AG08396 (cell line): ENCODE measurements around the gene BSCL2.
"Not testable (repeated sequence)": the region's sequence is repeated elsewhere in the genome, so short reads cannot be mapped to it uniquely, and the experiment has no call there.

Source experiments
- DNase-seq: peaks from one replicate; pipeline ENCODE4 v3.0.0; 2012; ENCODE audit warnings: low spot score, mixed read lengths

Gene BSCL2

DNA sequence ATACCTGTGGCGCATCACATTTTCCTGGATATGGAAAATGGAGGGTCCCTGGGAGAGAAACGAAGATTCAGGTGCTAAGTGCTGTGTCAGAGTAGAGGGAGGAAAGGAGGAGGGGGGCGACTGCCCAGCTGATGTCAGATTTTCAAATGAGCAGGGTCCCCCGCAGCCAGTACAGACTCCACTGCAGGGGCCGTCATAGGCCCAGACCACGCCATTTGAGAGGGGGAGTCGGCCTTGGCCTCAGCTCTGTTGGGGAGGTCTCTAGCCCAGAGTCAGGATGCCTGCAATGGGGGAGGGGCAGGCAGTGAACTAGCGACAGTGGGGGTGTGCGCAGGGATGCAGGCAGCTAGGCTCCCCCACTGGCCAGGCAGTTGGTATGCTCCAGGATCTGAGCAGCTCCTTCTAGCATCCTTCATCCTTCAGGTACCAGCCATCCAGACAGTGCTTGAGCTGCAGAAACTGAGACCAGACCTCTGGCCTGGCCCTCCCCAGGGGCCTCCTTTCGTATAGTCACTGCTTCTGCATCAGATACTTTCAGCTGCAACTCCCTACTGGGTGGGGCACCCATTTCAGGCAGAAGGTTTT lies at the start of gene BSCL2, which contains the start of gene GNG3:
Gene BSCL2, minus strand, starts transcription at position 148 of the 585 bp plus-strand sequence. CDS start 229 bp downstream, outside the sequence.
Gene GNG3, plus strand, starts transcription at position 400 of the 585 bp plus-strand sequence. CDS start 620 bp downstream, outside the sequence.
- DNase-seq = no peak

DNA sequence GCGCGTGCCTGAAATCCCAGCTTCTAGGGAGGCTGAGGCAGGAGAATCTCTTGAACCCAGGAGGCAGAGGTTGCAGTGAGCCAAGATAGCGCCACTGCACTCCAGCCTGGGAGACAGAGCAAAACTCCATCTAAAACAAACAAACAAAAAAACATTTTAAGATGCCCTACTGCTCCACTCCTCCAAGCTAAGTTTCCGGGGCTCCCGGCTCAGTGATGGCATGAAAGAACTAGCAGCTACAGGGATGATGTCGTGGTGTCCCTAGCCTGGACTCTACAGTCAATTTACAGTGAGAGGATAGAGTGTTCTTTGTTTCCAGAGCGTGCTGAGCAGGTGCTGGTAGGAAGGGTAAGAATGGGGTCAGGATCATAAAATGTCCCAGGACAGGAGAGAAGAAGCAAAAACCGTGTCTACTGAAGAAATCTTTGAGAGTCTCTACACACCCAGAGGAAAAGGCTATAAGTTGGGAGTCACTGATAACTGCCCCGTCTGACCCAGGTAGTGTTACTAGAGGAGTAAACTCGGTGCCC lies 47.9 kb upstream of the BSCL2 start:
- no peak for DNase-seq

DNA sequence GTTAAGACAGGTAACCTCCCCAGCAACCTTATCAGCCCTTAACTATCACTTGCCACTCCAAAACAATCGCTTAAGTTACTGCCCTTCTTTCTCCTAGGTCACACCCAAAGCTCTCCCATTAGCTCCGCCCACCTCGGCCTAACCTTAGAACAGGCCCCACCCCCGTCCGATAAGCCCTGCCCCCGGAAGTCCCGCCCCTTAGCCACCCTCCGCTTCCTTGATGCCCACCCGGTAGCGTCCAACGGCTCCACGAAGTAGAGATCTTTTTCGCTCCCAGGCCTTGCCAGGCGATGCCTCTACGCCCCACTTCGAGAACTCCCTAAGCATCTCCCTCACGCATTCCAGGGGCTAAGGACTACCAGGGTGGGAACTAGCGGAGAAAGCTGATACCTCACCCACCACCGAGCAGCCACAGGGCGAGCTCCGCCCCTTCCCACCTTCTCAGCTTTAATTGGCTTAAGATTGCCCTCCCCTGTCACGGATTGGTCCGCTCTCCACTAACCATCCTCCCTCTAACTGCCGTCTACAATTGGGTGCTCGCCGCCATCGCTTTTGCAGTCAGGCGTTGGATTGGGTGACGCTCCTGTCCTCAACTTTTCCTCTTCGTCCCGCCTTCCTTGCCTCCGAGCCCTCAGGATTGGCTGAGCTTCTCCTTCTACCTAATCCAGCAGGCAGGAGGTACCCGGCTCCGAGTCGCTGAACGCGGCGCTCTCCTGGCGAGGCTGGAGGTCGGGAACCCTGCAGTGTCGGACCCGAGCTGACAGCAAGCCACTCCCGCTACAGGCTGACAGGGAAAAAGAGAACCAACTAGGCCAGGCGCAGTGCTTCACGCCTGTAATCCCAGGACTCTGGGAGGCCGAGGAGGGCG lies 46.7 kb upstream of the BSCL2 start, which contains the start of gene ZBTB3:
Gene ZBTB3, minus strand, starts transcription at position 425 of the 868 bp plus-strand sequence. CDS start 496 bp downstream, outside the sequence.
- DNase-seq = peak; percentile 94

DNA sequence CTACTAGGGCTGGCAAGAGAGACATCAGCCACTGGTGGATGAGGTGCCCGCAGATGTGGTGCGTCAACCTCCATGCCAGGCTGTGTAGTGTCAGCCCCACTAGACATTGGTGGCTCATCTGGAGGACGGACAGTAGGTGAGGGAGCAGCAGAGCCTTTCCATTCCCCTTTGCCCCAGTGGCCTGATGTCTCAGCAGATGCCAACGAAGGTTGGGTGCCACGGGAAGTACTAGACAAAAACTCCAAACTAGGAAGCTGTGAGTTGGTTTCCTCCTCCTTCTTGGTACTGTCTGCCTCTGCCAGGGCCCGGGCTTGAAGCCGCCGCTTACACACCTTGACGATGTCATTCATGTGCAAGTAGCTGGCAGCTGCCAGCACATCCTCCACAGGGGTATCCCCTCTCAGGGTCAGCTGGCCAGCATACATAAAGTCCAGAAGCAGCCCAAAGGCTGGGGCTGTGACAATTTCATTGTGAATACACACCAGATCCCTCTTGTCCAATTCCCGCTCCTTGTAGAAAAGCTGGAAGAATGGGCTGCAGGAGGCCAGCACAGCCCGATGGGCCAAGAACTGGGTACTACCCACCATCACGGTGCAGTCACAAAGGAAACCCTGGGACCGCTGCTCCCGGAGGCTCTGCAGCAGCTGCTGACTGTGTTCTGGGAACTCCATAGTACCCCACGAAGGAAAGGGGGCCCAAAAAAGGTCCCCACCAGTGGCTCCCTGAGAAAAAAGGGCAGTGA lies 45.9 kb upstream of the BSCL2 start:
- no peak for DNase-seq

DNA sequence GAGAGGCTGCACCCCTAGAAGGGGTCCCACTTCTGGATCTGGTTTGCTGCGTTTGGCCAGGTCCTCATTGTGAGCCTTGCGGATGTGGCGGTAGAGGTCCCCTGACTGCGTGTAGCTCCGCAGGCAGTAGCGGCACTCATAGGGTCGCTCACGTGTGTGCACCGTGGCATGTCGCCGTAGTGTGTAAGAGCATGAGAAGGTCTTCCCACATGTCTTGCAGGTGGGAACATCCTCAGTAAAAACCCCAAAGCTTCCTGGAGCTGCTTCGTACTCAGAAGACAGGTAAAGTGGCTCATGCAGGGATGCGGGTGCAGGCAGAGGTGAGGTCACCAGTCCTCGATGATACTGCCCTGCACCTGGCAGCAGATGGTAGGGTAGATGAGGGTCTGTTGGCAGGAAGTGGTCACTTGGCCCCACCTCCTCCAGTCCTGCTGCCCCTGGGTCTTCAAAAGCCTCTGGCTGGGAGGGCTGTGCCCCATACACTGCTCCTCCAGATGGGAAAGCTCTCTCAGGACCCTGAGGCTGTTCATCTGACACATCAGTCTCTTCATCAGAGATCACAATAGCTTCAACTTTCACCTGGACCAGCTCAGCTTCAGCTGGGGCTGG lies 45.1 kb upstream of the BSCL2 start:
- no peak for DNase-seq

DNA sequence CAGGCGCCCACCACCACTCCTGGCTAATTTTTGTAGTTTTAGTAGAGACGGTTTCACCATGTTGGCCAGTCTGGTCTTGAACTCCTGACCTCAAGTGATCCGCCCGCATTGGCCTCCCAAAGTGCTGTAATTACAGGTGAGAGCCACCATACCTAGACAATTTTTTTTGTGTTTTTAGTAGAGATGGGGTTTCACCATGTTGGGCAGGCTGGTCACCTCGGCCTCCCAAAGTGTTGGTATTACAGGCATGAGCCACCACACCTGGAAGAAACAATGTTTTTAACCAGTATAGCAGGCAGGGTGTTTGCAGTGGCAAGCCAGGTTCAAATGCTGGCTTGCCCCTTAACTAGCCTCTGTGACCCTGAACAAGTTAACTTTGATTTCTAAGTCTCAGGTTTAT lies 42.7 kb upstream of the BSCL2 start:
- not testable (repeated sequence) for DNase-seq

DNA sequence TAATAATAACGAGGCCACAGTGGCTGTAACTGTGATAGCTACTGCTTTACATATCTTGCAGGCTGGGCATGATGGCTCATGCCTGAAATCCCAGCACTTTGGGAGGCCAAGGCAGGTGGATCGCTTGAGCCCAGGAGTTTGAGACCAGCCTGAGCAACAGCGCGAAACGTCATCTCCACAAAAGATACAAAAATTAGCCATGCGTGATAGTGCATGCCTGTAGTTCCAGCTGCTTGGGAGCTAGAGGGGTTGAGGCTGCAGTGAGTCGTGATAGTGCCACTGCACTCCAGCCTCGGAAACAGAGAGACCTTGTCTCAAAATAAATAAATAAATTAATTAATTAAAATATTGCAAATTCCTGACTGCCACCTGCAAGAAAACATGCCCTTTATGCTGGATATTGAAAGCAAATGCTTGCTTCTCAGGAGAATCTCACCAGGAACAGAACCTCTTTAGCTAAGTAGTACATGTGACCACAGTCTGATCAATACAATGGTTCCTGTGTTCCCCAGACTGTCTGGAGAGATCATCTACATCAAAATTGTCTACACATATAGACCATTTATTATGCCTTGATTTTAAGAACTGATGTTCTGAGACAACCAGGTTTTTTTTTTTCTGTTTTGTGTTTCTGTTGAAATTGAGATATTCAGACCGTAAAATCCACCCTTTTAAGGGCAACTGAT lies 40.4 kb upstream of the BSCL2 start:
- no peak for DNase-seq

DNA sequence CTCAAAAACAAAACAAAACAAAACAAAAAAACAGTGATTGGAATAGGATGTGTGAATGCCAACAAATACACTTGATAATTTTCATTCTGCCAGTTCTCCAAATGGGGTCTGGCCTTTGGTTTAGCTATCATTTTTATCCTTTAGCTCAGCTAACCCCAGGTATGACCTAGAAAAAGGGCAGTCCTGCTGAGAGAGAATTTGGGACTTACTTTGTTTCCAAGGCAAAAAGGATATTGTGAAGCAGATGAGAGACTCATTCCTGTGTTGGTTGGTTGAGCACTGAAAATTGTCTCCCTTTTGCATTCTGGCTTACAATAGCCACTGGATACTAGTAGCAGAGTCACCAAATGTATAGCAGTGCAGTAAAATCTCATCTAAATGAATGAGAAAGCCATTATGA lies 30.0 kb upstream of the BSCL2 start:
- DNase-seq = no peak

DNA sequence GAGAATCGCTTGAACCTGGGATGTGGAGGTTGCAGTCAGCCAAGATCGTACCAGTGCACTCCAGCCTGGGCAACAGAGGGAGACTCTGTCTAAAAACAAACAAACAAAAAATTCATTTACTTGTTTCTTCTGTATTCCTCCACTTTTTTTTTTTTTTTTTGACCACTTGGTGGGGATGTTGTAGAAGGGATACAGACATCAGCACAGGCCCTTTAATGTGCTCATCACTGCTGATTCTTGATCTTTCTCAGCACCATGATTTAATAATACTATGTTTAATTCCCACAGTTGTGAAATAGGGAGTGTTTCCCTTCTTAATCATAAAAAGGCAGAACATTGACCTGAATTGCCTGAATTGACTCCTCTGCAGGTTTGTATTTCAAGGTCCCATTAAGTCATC lies 25.6 kb upstream of the BSCL2 start:
- DNase-seq = no peak

DNA sequence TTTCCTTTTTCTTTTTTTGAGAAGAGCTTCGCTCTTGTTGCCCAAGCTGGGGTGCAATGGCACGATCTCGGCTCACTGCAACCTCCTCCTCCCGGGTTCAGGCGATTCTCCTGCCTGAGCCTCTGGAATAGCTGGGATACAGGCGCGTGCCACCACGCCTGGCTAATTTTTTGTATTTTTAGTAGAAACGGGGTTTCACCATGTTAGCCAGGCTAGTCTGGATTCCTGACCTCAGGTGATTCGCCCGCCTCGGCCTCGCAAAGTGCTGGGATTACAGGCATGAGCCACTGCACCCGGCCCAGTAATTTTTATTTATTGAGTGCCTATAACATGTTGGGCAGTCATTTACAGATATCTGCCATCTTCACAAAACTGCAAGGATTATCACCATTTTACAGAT lies 22.9 kb upstream of the BSCL2 start:
- not testable (repeated sequence) for DNase-seq

DNA sequence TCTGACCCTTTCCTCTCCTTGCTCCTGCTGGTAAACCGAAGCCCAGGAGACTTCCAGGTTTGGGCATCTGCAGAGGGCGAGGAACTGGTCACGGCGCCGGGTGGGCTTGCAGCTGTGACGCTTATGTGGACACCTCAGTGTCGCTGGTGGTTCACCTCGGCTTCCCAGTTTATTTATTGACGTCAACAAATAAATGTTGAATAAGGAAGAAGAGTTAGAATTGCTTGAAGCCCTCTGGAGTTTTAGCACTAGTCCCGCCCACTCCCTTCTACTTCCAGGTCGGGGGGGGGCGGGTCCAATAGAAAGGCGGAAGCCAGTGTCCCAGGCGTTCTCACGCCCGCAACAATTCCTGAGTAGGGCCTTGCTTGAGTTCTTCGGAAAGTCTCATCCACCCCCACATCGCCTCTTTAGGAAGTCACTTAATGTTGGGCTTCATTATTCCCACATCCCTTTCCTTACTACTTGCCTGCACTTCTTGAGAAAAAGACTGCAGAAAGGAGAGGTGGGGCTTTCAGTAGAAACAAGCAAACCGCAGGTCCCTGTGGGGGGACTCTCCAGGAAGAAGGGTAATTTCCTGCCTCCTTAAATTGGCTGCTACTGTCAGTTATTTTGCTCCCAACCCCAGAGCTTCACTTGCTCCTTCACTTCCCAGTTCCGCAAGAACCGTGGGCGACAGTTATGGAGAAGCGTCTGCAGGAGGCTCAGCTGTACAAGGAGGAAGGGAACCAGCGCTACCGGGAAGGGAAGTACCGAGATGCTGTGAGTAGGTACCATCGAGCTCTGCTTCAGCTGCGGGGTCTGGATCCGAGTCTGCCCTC lies 21.2 kb upstream of the BSCL2 start, which contains the start of gene TTC9C:
Gene TTC9C, plus strand, starts transcription at position 316 of the 818 bp plus-strand sequence. Its CDS starts 363 bp downstream, at position 679.
- DNase-seq = peak; percentile 81

DNA sequence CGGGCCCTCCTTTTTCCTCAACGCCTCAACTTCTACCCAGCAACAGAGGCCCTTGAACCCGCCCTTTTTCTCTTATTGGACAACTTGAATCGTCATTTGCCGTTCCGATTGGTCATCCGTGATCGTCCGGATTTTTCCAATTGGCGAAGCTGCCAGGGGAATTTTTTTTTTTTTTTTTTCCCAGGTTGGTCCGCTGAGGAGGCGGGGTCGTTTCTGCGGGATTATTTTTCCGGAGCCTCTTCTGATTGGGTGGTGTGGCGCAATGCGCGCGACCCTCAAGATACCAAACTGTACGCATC lies 20.6 kb upstream of the BSCL2 start:
- peak; percentile 90 for DNase-seq

DNA sequence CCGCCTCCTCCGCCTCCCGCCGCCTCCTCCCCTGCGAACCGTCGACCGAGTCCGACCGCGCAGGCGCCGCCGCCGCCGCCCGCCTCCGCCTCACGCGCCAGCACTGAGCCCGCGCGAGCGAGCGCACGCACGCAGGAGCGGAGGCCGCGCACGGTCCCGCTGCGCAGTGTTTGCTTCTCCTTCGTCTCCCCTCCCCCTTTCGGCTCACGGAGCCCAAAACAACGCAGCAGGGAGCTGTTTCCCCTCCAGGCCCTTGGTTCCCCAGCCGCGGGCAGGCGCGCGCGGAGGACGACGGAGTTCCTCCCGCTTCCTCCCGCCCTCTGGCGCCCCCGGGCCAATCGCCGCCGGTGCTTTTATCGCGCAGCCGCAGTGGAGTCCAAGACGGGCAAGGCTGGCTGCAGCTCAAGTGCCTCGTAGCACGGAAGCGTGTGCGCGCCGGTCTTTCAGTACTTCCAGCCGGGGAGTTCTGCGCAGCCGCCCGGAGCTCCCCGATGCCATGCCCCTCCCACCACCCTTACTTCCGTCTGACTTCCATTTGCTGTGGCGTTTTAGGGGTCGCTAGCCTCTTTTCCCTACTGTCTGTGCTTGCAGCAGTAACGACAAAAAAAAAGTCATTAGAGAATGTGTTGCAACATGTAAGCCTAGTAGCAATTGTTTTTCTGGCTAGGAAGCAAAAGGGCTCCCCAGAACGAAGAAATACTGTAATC lies 20.1 kb upstream of the BSCL2 start, which contains the start of gene HNRNPUL2:
Gene HNRNPUL2, minus strand, starts transcription at position 293 of the 707 bp plus-strand sequence. CDS start 301 bp downstream, outside the sequence.
- peak; percentile 98 for DNase-seq

DNA sequence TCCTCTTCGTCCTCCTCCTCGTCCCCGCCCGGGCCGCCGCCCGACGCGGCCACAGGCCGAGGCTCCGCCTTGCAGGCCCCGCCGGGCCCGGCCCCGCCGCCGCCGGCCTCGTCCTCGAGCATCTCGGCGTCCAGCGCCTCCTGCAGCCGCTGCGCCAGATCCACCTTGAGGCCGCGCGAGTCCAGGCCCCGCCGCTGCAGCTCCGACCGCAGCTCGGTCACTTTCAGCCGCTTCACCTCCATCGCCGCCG lies 19.6 kb upstream of the BSCL2 start:
- DNase-seq = no peak

DNA sequence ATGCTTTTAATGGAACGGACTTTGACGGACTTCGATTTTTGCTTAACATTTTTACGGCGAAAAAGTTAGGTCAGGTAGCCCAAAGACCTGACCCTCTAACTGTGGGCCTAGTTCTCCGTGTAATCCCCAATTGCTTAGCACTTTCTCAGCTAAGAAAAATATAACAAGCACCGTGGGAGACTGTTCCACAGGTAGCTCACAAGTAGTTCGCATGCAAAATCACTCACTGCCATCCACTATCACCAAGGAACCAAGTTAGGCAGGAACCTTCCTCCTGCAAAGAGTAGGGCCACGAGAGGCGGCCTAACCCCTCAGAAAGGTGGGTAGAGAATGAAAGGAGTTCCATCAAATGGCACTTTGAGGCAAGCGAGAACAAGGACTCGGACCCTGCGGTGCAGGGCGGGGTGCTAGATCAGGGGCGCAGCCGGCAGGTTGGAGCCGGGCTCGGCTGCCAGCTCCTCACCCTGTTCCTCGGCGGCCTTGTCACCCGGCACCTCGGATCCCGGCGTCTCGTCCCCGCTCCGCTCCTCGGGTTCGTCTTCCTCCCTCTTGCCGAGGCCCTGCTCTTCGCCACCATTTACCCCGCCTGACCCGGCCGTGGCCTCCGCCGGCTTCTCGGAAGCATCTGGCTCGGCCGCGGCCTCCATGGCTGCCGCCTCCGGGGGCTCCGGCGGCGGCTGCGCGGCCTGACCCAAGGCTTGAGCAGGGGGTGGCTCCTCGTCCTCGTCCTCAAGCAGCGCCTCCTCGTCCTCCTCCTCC lies 19.1 kb upstream of the BSCL2 start:
- no peak for DNase-seq

DNA sequence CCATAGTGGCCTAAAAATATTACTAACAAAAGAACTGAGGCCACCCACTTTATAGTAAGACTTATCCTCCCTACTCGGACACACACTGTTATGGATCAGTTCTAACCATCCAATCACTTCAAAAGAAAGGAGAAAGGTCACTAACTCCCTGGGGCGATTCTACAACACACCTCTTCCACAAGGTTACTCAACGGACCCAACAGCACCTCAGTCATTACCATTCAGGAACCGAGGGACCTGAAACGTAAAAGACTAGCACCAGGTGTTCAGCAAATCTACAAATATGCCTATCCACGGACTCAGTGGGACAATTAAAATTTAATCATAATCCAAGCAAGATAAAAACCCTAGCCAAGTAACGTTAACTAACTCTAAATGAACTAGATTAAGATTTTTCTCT lies 18.4 kb upstream of the BSCL2 start:
- DNase-seq = no peak

DNA sequence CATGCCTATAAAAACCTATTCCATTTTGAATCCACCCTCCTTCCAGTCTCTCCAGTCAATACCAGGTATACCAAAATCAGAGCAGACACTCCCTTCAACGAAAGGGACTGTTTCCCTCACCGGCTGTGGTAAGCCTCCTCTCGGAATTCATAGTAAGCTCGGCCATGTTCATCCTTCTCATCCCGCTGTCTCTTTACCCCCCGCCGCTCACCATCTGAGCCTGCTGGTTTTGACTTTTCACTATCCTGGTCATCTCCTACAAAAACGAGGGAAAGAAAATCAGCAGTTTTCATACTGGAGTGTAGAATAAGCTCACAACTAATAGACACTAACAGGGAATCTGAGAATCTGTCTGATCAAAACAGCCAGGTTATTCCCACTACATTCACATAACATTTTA lies 16.9 kb upstream of the BSCL2 start:
- no peak for DNase-seq

DNA sequence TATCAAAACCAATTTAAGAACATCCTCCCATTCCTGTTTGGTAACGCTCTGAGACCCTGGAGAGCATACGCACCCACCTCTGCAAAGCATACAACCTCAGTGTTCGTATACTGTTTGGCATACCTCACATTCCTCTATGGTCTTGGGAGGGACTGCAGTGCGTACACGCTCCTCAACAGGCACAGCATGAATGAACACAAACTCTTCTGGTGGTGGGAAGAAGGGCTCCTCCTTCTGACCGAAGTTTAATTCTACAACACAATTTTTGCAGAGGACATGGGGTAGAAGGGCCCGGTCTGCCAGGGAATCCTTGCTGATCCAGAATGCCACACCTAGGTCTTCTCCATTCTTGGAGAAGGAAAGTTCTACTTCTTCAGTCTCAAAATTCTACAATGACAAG lies 14.8 kb upstream of the BSCL2 start:
- DNase-seq = no peak

DNA sequence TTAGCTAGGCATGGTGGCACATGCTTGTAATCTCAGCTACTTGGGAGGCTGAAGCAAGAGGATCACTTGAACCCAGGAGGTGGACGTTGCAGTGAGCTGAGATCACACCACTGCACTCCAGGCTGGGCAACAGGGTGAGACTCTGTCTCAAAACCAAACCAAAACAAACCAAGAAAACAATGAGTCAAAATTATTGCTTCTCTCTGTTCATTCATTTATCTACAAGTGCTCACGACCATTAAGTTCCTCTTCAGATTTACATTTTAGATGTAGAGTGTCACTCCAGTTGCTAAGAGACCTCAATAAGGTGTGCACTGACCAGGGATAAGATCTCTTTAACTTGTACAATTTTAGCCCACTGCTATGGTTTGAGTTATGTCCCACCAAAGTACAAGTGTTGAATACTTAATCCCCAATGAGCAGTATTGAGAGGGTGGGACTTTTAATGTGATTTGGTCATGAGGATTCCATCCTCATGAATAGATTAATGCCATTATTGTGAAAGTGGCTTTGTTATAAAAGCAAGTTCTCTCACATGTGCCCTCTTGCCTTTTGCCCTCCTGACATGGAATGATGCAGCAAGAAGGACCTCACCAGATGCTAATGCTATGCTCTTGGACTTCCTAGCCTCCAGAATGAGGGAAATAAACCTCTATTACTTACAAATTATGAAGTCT lies 12.2 kb upstream of the BSCL2 start:
- no peak for DNase-seq
